ENCODE data around the gene SHISA6.

DNA sequence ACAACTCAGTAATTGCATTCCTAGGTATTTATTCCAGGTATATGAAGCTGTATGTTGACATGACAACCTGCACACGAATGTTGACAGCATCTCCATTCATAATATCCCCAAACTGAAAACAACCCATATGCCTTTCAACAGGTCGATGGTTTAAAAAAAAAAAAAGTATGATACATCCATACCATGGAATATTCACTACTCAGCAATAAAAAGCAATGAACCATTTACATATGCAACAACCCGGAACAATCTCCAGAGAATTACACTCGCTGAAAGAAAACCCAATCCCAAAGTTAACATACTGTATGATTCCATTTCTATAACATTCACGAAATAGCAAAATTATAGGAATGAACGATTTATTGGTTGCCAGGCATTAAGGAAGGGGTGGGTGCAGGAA, 304.0 kb downstream of the SHISA6 start:
- TF ChIP-seq POLR2A (IDR thresholded peaks at IDR 0.05) = no peak
- TF ChIP-seq, protein P1, sequence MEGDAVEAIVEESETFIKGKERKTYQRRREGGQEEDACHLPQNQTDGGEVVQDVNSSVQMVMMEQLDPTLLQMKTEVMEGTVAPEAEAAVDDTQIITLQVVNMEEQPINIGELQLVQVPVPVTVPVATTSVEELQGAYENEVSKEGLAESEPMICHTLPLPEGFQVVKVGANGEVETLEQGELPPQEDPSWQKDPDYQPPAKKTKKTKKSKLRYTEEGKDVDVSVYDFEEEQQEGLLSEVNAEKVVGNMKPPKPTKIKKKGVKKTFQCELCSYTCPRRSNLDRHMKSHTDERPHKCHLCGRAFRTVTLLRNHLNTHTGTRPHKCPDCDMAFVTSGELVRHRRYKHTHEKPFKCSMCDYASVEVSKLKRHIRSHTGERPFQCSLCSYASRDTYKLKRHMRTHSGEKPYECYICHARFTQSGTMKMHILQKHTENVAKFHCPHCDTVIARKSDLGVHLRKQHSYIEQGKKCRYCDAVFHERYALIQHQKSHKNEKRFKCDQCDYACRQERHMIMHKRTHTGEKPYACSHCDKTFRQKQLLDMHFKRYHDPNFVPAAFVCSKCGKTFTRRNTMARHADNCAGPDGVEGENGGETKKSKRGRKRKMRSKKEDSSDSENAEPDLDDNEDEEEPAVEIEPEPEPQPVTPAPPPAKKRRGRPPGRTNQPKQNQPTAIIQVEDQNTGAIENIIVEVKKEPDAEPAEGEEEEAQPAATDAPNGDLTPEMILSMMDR (IDR thresholded peaks at IDR 0.05) = no peak
